ENCODE results near the gene CCDC88A.

DNA sequence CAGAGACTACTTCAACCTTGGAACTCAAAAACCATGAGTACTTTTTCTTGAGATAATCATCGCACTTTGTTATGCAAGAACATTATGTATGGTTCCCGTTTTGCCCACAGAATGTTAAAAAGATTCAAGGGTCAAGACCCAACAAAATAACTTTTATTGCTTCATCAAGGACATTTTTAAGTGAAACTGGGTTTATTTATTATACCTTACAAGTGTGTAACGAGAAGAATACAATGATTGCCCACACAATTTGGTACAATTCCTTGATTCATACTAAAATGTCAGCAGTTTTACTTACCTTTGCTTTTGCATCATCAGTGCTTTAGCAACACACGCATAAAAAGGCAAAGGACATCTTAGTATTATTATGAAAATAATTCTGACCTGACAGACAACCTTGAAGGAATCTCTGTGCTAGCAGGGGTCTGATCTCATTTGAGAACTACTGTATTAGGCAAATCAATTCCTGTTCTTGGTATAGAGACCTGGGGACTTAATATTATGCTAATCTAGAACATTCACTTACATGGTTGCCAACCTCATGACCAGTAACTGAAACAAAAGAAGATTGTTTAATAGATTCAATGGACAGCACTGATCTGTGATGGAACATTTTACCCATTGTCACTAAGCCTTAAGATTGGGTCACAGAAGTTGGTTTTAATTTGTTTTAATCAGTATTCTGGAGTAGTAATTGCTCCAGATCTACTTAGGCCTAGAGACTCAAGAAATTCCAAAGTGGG, 16.2 kb downstream of the CCDC88A start:
- TF ChIP-seq, protein P1, sequence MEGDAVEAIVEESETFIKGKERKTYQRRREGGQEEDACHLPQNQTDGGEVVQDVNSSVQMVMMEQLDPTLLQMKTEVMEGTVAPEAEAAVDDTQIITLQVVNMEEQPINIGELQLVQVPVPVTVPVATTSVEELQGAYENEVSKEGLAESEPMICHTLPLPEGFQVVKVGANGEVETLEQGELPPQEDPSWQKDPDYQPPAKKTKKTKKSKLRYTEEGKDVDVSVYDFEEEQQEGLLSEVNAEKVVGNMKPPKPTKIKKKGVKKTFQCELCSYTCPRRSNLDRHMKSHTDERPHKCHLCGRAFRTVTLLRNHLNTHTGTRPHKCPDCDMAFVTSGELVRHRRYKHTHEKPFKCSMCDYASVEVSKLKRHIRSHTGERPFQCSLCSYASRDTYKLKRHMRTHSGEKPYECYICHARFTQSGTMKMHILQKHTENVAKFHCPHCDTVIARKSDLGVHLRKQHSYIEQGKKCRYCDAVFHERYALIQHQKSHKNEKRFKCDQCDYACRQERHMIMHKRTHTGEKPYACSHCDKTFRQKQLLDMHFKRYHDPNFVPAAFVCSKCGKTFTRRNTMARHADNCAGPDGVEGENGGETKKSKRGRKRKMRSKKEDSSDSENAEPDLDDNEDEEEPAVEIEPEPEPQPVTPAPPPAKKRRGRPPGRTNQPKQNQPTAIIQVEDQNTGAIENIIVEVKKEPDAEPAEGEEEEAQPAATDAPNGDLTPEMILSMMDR (IDR thresholded peaks at IDR 0.05; ENCODE audit: low read depth, low read length) = no peak
- no peak for TF ChIP-seq POLR2A (IDR thresholded peaks at IDR 0.05; ENCODE audit: extremely low read depth, insufficient read length)
